A673 (cell line): ENCODE results near the gene SPAG9.

ENCODE experiments used
- CTCF ChIP-seq: fragments of 300-800, 200-600 bp; sonication (generic); conservative IDR thresholded peaks from 2 replicates; pipeline ENCODE4 v1.5.1; 2017; ENCODE audit warnings: low read depth, mild to moderate bottlenecking, antibody characterized with exemption, low read length, moderate library complexity, mixed read lengths
- EZH2 ChIP-seq: fragments of 200-600 bp; sonication (generic); IDR thresholded peaks from 2 replicates; pipeline ENCODE4 v1.6.1; 2017; ENCODE audit warnings: borderline replicate concordance, low read depth, mild to moderate bottlenecking, mixed read lengths, antibody characterized with exemption, low read length; ENCODE audit not compliant: poor library complexity, severe bottlenecking

DNA sequence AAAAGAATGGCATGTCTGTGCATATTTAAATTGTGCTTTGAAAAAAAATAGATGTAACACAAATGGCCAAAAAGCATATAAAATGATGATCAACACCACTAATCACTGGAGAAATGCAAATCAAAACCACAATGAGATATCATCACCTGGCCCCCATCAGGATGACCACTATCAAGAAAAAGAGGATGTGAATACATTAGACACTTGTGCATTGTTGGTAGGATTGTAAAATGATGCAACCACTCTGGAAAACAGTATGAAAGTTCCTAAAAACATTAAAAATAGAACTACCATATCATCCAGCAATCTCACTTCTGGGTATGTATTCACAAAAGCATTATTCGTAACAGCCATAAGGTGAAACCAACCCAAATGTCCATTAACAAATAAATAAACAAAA lies 91.5 kb downstream of the SPAG9 start:
- no peak for TF ChIP-seq EZH2
- no peak for TF ChIP-seq CTCF
